CD8-positive, alpha-beta memory T cell (primary cell): Measurements from ENCODE around the gene DMBX1. TPM values are rescaled to one million over a fixed set of nuclear protein-coding genes. Genes with fewer than 3 reads are reported as not detected.
A peak's percentile ranks its signal among the peaks of the same experiment; 100 is the strongest.

ENCODE experiments used
- CTCF ChIA-PET: fragments of 350-600 bp; sonication (Branson Sonifier 250); formaldehyde crosslinking; loops from one replicate; lab custom pipeline; 2021; ENCODE audit warnings: antibody characterized with exemption; lab: Charles Lee
- POLR2A ChIA-PET: fragments of 350-600 bp; sonication (Branson Sonifier 250); formaldehyde crosslinking; loops from one replicate; lab custom pipeline; 2021; ENCODE audit warnings: antibody characterized with exemption; lab: Charles Lee
- DNase-seq, 5 donors: peaks; one replicate each; pipeline versions ENCODE4 v3.0.0 to v3.0.0-alpha.2; 2020 to 2022; ENCODE audit warnings: mixed read lengths in 1 of 5
- H3K27ac ChIP-seq: one replicate; pipeline ENCODE4 v1.7.0; 2013; ENCODE audit warnings: low read depth, mild to moderate bottlenecking, low read length, moderate library complexity
- H3K27me3 ChIP-seq: 2 replicates; pipeline ENCODE4 v1.7.0; 2013; ENCODE audit warnings: low read length, mild to moderate bottlenecking; ENCODE audit not compliant: insufficient read depth, poor library complexity, severe bottlenecking
- H3K36me3 ChIP-seq: 2 replicates; pipeline ENCODE4 v1.7.0; 2013; ENCODE audit warnings: mild to moderate bottlenecking, low read length, moderate library complexity; ENCODE audit not compliant: insufficient read depth
- H3K4me1 ChIP-seq: 2 replicates; pipeline ENCODE4 v1.7.0; 2013; ENCODE audit warnings: mild to moderate bottlenecking, low read length, moderate library complexity; ENCODE audit not compliant: insufficient read depth
- H3K4me3 ChIP-seq: 2 replicates; pipeline ENCODE4 v1.7.0; 2013; ENCODE audit warnings: mild to moderate bottlenecking, low read length
- H3K9me3 ChIP-seq: 2 replicates; pipeline ENCODE4 v1.7.0; 2013; ENCODE audit warnings: mild to moderate bottlenecking, low read length
- H3K27ac Mint-ChIP-seq, 8 donors: one replicate each; pipeline ENCODE4 v1.8.0; 2020 to 2021; ENCODE audit warnings: mixed read lengths in 8 of 8, mild to moderate bottlenecking in 6 of 8, inconsistent platforms in 3 of 8, moderate library complexity in 3 of 8
- H3K27me3 Mint-ChIP-seq, 2 donors: one replicate each; pipeline ENCODE4 v1.8.0; 2020 to 2021; ENCODE audit warnings: mixed read lengths in 2 of 2, mild to moderate bottlenecking in 1 of 2, moderate library complexity in 1 of 2
- H3K36me3 Mint-ChIP-seq, 3 donors: one replicate each; pipeline ENCODE4 v1.8.0; 2020 to 2021; ENCODE audit warnings: mixed read lengths in 3 of 3, inconsistent platforms in 1 of 3, mild to moderate bottlenecking in 1 of 3
- H3K4me1 Mint-ChIP-seq, 3 donors: one replicate each; pipeline ENCODE4 v1.8.0; 2020 to 2021; ENCODE audit warnings: mixed read lengths in 3 of 3, inconsistent platforms in 1 of 3, mild to moderate bottlenecking in 1 of 3
- H3K4me3 Mint-ChIP-seq, 7 donors: one replicate each; pipeline ENCODE4 v1.8.0; 2020 to 2021; ENCODE audit warnings: mixed read lengths in 7 of 7, mild to moderate bottlenecking in 6 of 7, moderate library complexity in 4 of 7, inconsistent platforms in 2 of 7
- H3K9me3 Mint-ChIP-seq, 5 donors: one replicate each; pipeline ENCODE4 v1.8.0; 2020 to 2022; ENCODE audit warnings: mixed read lengths in 5 of 5, mild to moderate bottlenecking in 3 of 5, moderate library complexity in 2 of 5, inconsistent platforms in 1 of 5
- polyA plus RNA-seq: library from polyadenylated mRNA; unstranded; fragments of 300-500 nt; fragmentation: Illumina TruSeq; gene quantifications from one replicate; pipeline ENCODE4 v1.2.3, GENCODE V29; 2021
- total RNA-seq, 2 experiments: library from RNA; stranded (reverse); gene quantifications; one replicate each; pipeline ENCODE4 v1.2.3, GENCODE V29; 2021

Gene DMBX1
- total and polyA plus RNA-seq, 3 experiments from 2014 or later: not detected

DNA sequence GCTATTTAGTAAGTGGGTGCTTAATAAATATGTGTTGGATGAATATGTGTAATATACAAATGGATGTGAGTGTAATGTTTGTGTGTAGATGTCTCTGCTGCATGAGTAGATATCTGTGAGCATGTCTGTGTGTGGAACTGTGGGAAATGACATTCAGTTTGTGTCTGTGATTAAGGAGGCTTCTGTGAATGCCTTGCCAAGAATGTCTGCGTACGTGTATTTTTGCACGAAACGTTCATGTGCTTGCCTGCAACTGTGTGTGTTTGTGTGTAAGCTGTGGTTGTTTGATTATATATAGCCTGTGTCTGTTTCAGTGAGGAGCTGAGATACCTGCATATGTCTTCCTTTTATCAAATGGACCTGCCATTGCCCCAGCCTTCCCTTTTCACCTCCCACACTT is 13.8 kb downstream of the DMBX1 start:
- H3K4me1 Mint-ChIP-seq: no peaks in the 10 kb centered on the region
- no peaks in the 10 kb centered on the region for H3K27me3 ChIP-seq
- no peak overlapping the region for H3K27ac ChIP-seq
- H3K4me1 ChIP-seq: no peaks in the 10 kb centered on the region
- no peaks in the 10 kb centered on the region for H3K9me3 ChIP-seq
- ChIA-PET POLR2A (no interaction called here), CTCF (no interaction called here)
- H3K27ac Mint-ChIP-seq: no peak overlapping the region
- H3K36me3 Mint-ChIP-seq: no peaks in the 10 kb centered on the region
- no peak for DNase-seq
- peaks cover 8 to 31% of the 10 kb centered on the region in 2 donors for H3K27me3 Mint-ChIP-seq
- H3K36me3 ChIP-seq: no peaks in the 10 kb centered on the region
- peaks cover 0 to 3% (median 2%) of the 10 kb centered on the region in 5 donors for H3K9me3 Mint-ChIP-seq
- H3K4me3 Mint-ChIP-seq: no peak overlapping the region
- H3K4me3 ChIP-seq: no peak overlapping the region

DNA sequence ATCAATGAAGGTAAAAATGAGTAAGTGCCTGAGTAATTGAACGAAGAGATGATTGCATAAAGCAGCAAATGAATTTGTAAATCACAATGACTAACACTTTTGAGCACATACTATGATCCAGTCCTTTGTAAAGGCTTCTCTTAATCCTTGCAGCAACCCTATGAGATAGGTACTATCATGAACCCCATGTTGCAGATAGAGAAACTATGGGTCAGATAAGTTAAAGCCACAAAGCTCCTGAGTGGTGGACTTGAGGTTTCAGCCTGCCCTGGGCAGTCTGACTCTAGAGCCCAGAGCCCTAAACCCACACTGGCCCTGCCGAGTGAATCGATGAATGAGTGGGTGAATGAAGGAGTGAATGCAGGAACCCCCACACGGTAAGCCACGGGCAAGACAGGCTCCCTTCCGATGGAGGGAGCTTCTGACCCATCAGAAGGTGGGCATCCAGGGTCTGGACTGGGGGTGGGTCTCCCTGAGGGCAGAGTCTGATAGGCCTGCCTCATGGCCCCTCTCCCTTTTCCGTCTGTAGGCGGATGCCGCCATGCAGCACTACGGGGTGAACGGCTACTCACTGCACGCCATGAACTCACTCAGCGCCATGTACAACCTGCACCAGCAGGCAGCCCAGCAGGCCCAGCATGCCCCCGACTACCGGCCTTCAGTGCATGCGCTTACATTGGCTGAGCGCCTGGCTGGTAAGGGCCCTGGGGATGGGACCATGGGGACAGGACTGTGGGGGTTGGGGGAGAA is 17.0 kb downstream of the DMBX1 start:
- POLR2A ChIA-PET: no interaction called here
- Histone ChIP-seq H3K4me1 (no peaks in the 10 kb centered on the region), H3K9me3 (no peaks in the 10 kb centered on the region), H3K36me3 (no peaks in the 10 kb centered on the region), H3K27ac (no peak overlapping the region), H3K4me3 (no peak overlapping the region), H3K27me3 (no peaks in the 10 kb centered on the region)
- no peak overlapping the region for H3K4me3 Mint-ChIP-seq
- H3K27me3 Mint-ChIP-seq: peaks cover 12 to 34% of the 10 kb centered on the region in 2 donors
- CTCF ChIA-PET: no interaction called here
- peak overlapping the region in 1 of 8 donors; percentile 38 for H3K27ac Mint-ChIP-seq
- H3K4me1 Mint-ChIP-seq: no peaks in the 10 kb centered on the region
- peaks cover 0 to 3% (median 2%) of the 10 kb centered on the region in 5 donors for H3K9me3 Mint-ChIP-seq
- DNase-seq: no peak
- H3K36me3 Mint-ChIP-seq: no peaks in the 10 kb centered on the region

DNA sequence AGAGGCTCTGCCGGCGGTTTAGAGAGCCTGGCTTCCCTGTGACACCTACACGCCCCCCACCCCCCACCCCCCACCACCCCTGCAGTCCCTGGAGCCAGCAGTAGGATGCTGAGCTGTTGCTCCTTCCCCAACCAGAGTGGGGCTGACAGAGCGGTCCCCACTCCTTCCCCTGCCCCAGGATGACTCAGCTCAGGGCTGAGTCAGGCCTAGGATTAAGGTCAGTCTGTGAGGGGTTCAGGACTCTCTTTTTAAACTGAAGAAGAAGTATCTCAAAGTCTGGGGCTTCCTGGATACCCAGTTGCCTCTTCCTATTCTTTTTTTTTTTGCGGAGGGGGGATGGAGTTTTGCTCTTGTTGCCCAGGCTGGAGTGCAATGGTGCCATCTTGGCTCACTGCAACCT is 19.1 kb downstream of the DMBX1 start:
- Histone ChIP-seq H3K27ac (no peak overlapping the region), H3K4me3 (no peak overlapping the region), H3K27me3 (no peaks in the 10 kb centered on the region), H3K9me3 (no peaks in the 10 kb centered on the region), H3K36me3 (no peaks in the 10 kb centered on the region), H3K4me1 (no peaks in the 10 kb centered on the region)
- Mint-ChIP-seq H3K27ac (no peak overlapping the region), H3K9me3 (peaks cover 0 to 3% (median 2%) of the 10 kb centered on the region in 5 donors), H3K4me1 (no peaks in the 10 kb centered on the region), H3K36me3 (no peaks in the 10 kb centered on the region), H3K4me3 (no peak overlapping the region), H3K27me3 (peaks cover 21 to 39% of the 10 kb centered on the region in 2 donors)
- no peak for DNase-seq
- POLR2A ChIA-PET: no interaction called here
- CTCF ChIA-PET: no interaction called here

DNA sequence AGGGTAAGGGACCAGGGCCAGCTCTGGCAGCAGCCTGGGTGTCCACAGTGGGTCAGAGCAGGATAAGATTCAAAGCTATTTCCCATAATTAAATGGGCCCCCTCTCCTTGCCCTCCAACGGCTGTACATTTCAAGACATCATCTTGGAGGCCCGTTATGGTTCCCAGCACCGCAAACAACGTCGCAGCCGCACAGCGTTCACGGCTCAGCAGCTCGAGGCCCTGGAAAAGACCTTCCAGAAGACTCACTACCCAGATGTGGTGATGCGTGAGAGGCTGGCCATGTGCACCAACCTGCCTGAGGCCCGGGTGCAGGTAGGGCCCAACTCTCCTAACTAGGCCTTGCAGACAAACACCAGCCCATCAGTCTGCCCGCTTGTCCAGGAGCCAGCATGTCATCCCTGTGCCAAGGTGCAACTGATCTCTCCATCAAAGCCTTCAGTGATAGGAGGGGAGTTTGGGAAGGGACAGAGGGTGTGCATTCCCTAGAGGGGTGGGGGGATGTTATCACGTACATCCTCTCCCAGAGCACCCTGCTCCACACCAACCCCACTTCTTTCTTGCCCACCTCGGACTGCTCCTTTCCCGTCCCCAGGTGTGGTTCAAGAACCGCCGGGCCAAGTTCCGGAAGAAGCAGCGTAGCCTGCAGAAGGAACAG is 20.8 kb downstream of the DMBX1 start:
- no peak overlapping the region for H3K27ac ChIP-seq
- H3K4me1 Mint-ChIP-seq: no peaks in the 10 kb centered on the region
- POLR2A ChIA-PET: no interaction called here
- H3K27me3 Mint-ChIP-seq: peaks cover 23 to 39% of the 10 kb centered on the region in 2 donors
- H3K4me1 ChIP-seq: no peaks in the 10 kb centered on the region
- peaks cover 0 to 3% (median 2%) of the 10 kb centered on the region in 5 donors for H3K9me3 Mint-ChIP-seq
- no peak overlapping the region for H3K4me3 Mint-ChIP-seq
- no peaks in the 10 kb centered on the region for H3K36me3 Mint-ChIP-seq
- H3K4me3 ChIP-seq: no peak overlapping the region
- CTCF ChIA-PET: no interaction called here
- DNase-seq: no peak
- H3K9me3 ChIP-seq: no peaks in the 10 kb centered on the region
- no peaks in the 10 kb centered on the region for H3K27me3 ChIP-seq
- H3K27ac Mint-ChIP-seq: no peak overlapping the region
- H3K36me3 ChIP-seq: no peaks in the 10 kb centered on the region

DNA sequence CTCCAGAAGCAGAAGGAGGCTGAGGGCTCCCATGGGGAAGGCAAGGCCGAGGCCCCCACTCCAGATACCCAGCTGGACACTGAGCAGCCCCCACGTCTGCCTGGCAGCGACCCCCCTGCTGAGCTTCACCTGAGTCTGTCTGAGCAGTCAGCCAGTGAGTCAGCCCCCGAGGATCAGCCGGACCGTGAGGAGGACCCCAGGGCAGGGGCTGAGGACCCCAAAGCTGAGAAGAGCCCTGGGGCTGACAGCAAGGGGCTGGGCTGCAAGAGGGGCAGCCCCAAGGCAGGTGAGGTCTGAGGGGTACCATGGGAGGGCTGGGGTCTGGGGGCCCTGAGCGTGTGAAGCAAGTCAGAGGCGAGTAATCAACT is 21.3 kb downstream of the DMBX1 start:
- Mint-ChIP-seq H3K4me1 (no peaks in the 10 kb centered on the region), H3K36me3 (no peaks in the 10 kb centered on the region), H3K4me3 (no peak overlapping the region), H3K27me3 (peaks cover 22 to 42% of the 10 kb centered on the region in 2 donors), H3K9me3 (peaks cover 0 to 2% (median 0%) of the 10 kb centered on the region in 5 donors), H3K27ac (no peak overlapping the region)
- H3K4me3 ChIP-seq: no peak overlapping the region
- DNase-seq: no peak
- ChIA-PET POLR2A (no interaction called here), CTCF (no interaction called here)
- no peaks in the 10 kb centered on the region for H3K4me1 ChIP-seq
- H3K27me3 ChIP-seq: no peaks in the 10 kb centered on the region
- no peak overlapping the region for H3K27ac ChIP-seq
- no peaks in the 10 kb centered on the region for H3K9me3 ChIP-seq
- no peaks in the 10 kb centered on the region for H3K36me3 ChIP-seq

DNA sequence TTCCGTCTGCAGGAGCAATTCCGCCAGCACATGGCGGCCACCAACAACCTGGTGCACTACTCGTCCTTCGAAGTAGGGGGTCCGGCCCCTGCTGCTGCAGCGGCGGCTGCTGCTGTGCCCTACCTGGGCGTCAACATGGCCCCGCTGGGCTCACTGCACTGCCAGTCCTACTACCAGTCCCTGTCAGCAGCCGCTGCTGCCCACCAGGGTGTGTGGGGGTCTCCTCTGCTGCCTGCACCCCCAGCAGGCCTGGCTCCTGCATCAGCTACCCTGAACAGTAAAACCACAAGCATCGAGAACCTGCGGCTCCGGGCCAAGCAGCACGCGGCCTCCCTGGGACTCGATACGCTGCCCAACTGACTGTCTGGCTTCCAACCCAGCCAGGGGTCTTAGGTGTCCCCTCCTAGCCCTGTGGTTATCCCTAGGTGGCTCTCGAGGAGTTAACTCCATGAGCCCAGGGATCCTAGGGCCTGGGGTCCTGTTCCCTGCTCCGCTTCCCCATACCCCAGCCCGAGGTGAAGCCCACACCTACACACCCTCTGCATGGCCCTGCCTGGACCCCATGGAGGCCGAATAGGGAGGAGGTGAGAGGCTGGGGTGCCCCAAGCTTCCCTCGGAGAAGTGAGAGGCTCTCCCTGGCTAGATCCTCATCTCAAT is 22.6 kb downstream of the DMBX1 start:
- Histone ChIP-seq H3K27ac (no peak overlapping the region), H3K27me3 (no peaks in the 10 kb centered on the region), H3K9me3 (no peaks in the 10 kb centered on the region), H3K36me3 (no peaks in the 10 kb centered on the region), H3K4me3 (no peak overlapping the region), H3K4me1 (no peaks in the 10 kb centered on the region)
- DNase-seq: no peak
- Mint-ChIP-seq H3K27me3 (peaks cover 24 to 45% of the 10 kb centered on the region in 2 donors), H3K9me3 (peaks cover 0 to 2% (median 0%) of the 10 kb centered on the region in 5 donors), H3K4me3 (no peak overlapping the region), H3K36me3 (no peaks in the 10 kb centered on the region), H3K27ac (no peak overlapping the region), H3K4me1 (no peaks in the 10 kb centered on the region)
- ChIA-PET CTCF (no interaction called here), POLR2A (no interaction called here)

DNA sequence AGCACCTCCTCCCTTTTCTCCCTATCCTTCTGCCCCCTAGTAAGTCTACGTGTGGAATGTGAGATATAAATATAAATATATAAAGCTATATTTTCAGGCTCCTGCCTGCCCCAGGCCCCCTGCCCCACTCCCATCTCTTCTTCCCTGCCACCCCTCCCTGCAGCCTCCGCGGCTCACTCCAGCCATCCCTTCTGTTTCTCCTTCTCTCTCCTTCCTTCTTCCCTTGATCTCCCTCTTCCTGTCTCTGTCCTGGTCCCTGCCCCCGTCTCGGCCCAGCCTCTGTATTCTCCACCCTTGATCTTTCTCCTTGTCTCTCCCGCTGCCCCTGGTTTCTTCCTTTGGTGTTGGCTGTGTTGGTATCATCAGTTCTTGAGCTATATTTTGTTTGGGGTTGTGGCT is 23.2 kb downstream of the DMBX1 start:
- Mint-ChIP-seq H3K36me3 (no peaks in the 10 kb centered on the region), H3K27me3 (peaks cover 23 to 45% of the 10 kb centered on the region in 2 donors), H3K4me1 (no peaks in the 10 kb centered on the region), H3K4me3 (no peak overlapping the region), H3K9me3 (peaks cover 0 to 2% (median 0%) of the 10 kb centered on the region in 5 donors), H3K27ac (no peak overlapping the region)
- POLR2A ChIA-PET: no interaction called here
- no peaks in the 10 kb centered on the region for H3K27me3 ChIP-seq
- H3K27ac ChIP-seq: no peak overlapping the region
- H3K4me3 ChIP-seq: no peak overlapping the region
- no peaks in the 10 kb centered on the region for H3K4me1 ChIP-seq
- H3K36me3 ChIP-seq: no peaks in the 10 kb centered on the region
- DNase-seq: no peak
- no peaks in the 10 kb centered on the region for H3K9me3 ChIP-seq
- CTCF ChIA-PET: interaction anchor here (0.6 kb wide), 1 partner anchor 218 kb away, joined by 4 read pairs; no protein-coding TSS in a partner anchor

DNA sequence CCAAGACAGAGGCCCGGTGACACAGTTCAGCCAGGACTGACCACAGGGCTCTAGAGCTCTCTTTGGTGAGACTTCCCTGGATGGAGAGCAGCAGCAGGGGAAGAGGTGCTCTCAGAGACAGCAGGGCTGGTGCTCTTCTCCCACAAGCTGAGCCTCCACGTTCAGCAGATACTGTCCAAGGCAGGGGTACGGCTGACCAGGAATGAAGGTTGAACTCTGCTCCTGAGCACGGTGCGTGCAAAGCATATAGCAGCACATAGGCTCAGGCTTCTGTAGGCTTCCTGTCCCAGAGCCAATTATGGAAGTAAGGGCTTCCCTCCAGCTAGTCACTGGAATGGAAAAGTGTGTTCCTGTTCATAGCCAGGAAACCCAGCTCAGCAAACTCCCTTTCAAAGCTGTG is 23.9 kb downstream of the DMBX1 start:
- H3K36me3 ChIP-seq: no peaks in the 10 kb centered on the region
- ChIA-PET CTCF (no interaction called here), POLR2A (no interaction called here)
- no peaks in the 10 kb centered on the region for H3K27me3 ChIP-seq
- DNase-seq: no peak
- H3K9me3 Mint-ChIP-seq: no peaks in the 10 kb centered on the region
- no peak overlapping the region for H3K4me3 Mint-ChIP-seq
- no peaks in the 10 kb centered on the region for H3K36me3 Mint-ChIP-seq
- H3K4me3 ChIP-seq: no peak overlapping the region
- H3K27ac Mint-ChIP-seq: no peak overlapping the region
- no peaks in the 10 kb centered on the region for H3K9me3 ChIP-seq
- H3K4me1 Mint-ChIP-seq: no peaks in the 10 kb centered on the region
- peaks cover 28 to 48% of the 10 kb centered on the region in 2 donors for H3K27me3 Mint-ChIP-seq
- no peaks in the 10 kb centered on the region for H3K4me1 ChIP-seq
- H3K27ac ChIP-seq: no peak overlapping the region
